ENCODE data around the gene TRIM68. TPM values are rescaled to one million over a fixed set of nuclear protein-coding genes. Genes with fewer than 3 reads are reported as not detected.

The TRIM68 gene
- total RNA-seq, 6 experiments from 2014 or later, result 3.3 to 8.6 (median 5.8) TPM

- H3K27ac ChIP-seq, result no peak overlapping the region
- WGBS (ENCODE audit: insufficient coverage, low coverage, low lambda C conversion rate, missing lambda C conversion rate), result 39% methylated on average over 3 of the region's 4 CpGs
- H3K4me3 ChIP-seq, result no peak overlapping the region
- TF ChIP-seq POLR2A (IDR thresholded peaks at IDR 0.05), result no peak
- no peak for TF ChIP-seq CTCF (IDR thresholded peaks at IDR 0.05)
- intact Hi-C loops (cut with DNase I), result loop anchor here in 1 of 2 donors (5.0 kb wide), 1 partner anchor 353 kb away; no protein-coding TSS in a partner anchor
- ATAC-seq (no peak), DNase-seq (no peak)
- no peaks in the 10 kb centered on the region for H3K36me3 ChIP-seq
- no peaks in the 10 kb centered on the region for H3K9me3 ChIP-seq
- H3K27me3 ChIP-seq, result no peaks in the 10 kb centered on the region
- no peaks in the 10 kb centered on the region for H3K4me1 ChIP-seq
These were observed 36.2 kb upstream of the TRIM68 start for GRCh38 chr11:4644233-4644632.

- ATAC-seq (no peak), DNase-seq (no peak)
These were observed 35.7 kb upstream of the TRIM68 start, which contains the start of gene OR51E1 for GRCh38 chr11:4643682-4644081. Gene OR51E1 (plus strand): TSS chr11:4643982. CDS start chr11:4652527, 8,545 bp downstream.

GRCh38 chr11:4643076-4643475 lies 35.0 kb upstream of the TRIM68 start:
- no peak for DNase-seq
- no peak for ATAC-seq
- Histone ChIP-seq H3K36me3 (no peaks in the 10 kb centered on the region), H3K27me3 (no peaks in the 10 kb centered on the region), H3K4me3 (no peak overlapping the region), H3K27ac (no peak overlapping the region), H3K4me1 (no peaks in the 10 kb centered on the region), H3K9me3 (no peaks in the 10 kb centered on the region)
- no peak for TF ChIP-seq POLR2A (IDR thresholded peaks at IDR 0.05)
- TF ChIP-seq CTCF (IDR thresholded peaks at IDR 0.05), result no peak
- WGBS (ENCODE audit: insufficient coverage, low coverage, low lambda C conversion rate, missing lambda C conversion rate), result 20% methylated on average over 5 of the region's 5 CpGs
- intact Hi-C loops (cut with DNase I), result loop anchor here in 1 of 2 donors (5.0 kb wide), 1 partner anchor 354 kb away; no protein-coding TSS in a partner anchor

More at GRCh38 chr11:4643682-4644081, 35.7 kb upstream of the TRIM68 start, which contains the start of gene OR51E1:
- Histone ChIP-seq H3K27ac (no peak within 1 kb of the TSS), H3K36me3 (no peaks in the 10 kb centered on the region), H3K9me3 (no peaks in the 10 kb centered on the region), H3K4me3 (no peak within 1 kb of the TSS), H3K4me1 (no peaks in the 10 kb centered on the region), H3K27me3 (no peaks in the 10 kb centered on the region)
- 56% methylated on average over 3 of the region's 3 CpGs for WGBS (ENCODE audit: insufficient coverage, low coverage, low lambda C conversion rate, missing lambda C conversion rate)
- TF ChIP-seq POLR2A (IDR thresholded peaks at IDR 0.05) (no peak), CTCF (IDR thresholded peaks at IDR 0.05) (no peak)
- intact Hi-C loops (cut with DNase I), result loop anchor here in 1 of 2 donors (5.0 kb wide), 1 partner anchor 354 kb away; no protein-coding TSS in a partner anchor

GRCh38 chr11:4642043-4642442 lies 34.0 kb upstream of the TRIM68 start:
- Histone ChIP-seq H3K36me3 (no peaks in the 10 kb centered on the region), H3K27me3 (no peaks in the 10 kb centered on the region), H3K9me3 (no peaks in the 10 kb centered on the region), H3K27ac (no peak overlapping the region), H3K4me1 (peaks cover 0 to 2% (median 0%) of the 10 kb centered on the region in 4 donors), H3K4me3 (no peak overlapping the region)
- ATAC-seq (no peak), DNase-seq (no peak)
- WGBS (ENCODE audit: insufficient coverage, low coverage, low lambda C conversion rate, missing lambda C conversion rate), result 33% methylated on average over 5 of the region's 7 CpGs
- intact Hi-C loops (cut with DNase I), result loop anchor here in 1 of 2 donors (5.0 kb wide), 1 partner anchor 355 kb away; no protein-coding TSS in a partner anchor
- TF ChIP-seq POLR2A (IDR thresholded peaks at IDR 0.05), result no peak
- no peak for TF ChIP-seq CTCF (IDR thresholded peaks at IDR 0.05)

Measured in right lobe of liver (tissue), 6 donors.